ENCODE data around the gene CCN2. TPM values are rescaled to one million over a fixed set of nuclear protein-coding genes. Genes with fewer than 3 reads are reported as not detected.

The CCN2 gene
- total RNA-seq, 2 experiments from 2014 or later = not detected

DNA sequence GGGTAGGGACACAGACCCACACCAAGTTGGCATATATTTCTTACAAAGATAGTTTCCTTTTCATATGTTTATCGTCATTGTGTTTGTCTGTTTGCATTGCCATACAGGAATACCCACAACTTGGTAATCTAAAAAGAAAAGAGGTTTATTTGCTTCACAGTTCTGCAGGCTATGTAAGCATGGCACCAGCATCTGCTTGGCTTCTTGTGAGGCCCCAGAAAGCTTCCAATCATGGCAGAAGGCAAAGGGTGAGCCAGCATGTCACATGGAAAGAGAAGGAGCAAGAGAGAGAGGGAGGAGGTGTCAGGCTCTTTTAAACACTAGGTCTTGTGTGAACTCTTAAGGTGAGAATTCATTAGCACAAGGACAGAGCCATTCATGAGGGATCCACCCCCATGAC is 52.5 kb downstream of the CCN2 start:
- POLR2A ChIA-PET = no interaction called here
- H3K4me3 Mint-ChIP-seq = no peak overlapping the region
- peaks cover 11% of the 10 kb centered on the region for H3K27me3 Mint-ChIP-seq
- H3K36me3 Mint-ChIP-seq = no peaks in the 10 kb centered on the region
- no peak overlapping the region for H3K27ac Mint-ChIP-seq
- DNase-seq (no peak), ATAC-seq (ENCODE audit: low read depth) (no peak)
- H3K4me1 Mint-ChIP-seq = no peaks in the 10 kb centered on the region
- peaks cover 1% of the 10 kb centered on the region for H3K9me3 Mint-ChIP-seq

Other genes starting within 250 kb of the CCN2 start
- gene OR2A4, start 250.0 kb downstream of the CCN2 start, total RNA-seq = not detected
- gene CTAGE9, start 240.4 kb downstream of the CCN2 start, total RNA-seq = not detected
- gene ENPP1, start 143.4 kb downstream of the CCN2 start, total RNA-seq = under 1 TPM in 1 of 2 experiments, not detected in 1; 0.23 TPM

Data from activated naive CD8-positive, alpha-beta T cell treated with anti-CD3 and anti-CD28 coated beads, Interleukin-2, amount 10 ng/mL, durations not matched to agents 7 days and 5 days (primary cell).